Neural cell (in vitro differentiated cells): ENCODE data around the gene NPAS4. TPM values are rescaled to one million over a fixed set of nuclear protein-coding genes. Genes with fewer than 3 reads are reported as not detected.

Experiments used
- H2AFZ ChIP-seq: fragments of 200-600, 300-800 bp; sonication (generic), shearing (Covaris generic); 2 replicates; pipeline ENCODE4 v1.6.0; 2014; ENCODE audit warnings: low read depth, mild to moderate bottlenecking, antibody characterized with exemption, low read length, moderate library complexity
- H3F3A ChIP-seq: fragments of 200-600 bp; shearing (Covaris generic); 2 replicates; pipeline ENCODE4 v1.6.1; 2016; ENCODE audit warnings: mild to moderate bottlenecking, moderate library complexity, mixed read lengths, antibody characterized with exemption, low read length; ENCODE audit not compliant: insufficient read depth, poor library complexity, severe bottlenecking
- H3K27ac ChIP-seq: fragments of 200-600, 300-800 bp; sonication (generic), shearing (Covaris generic); 2 replicates; pipeline ENCODE4 v1.5.1; 2014; ENCODE audit warnings: mild to moderate bottlenecking, low read length, moderate library complexity
- H3K27me3 ChIP-seq: fragments of 300-800, 200-600 bp; sonication (generic), shearing (Covaris generic); 2 replicates; pipeline ENCODE4 v1.6.0; 2014; ENCODE audit warnings: mild to moderate bottlenecking, low read depth, low read length, moderate library complexity; ENCODE audit not compliant: insufficient read depth
- H3K36me3 ChIP-seq: fragments of 300-800, 200-600 bp; sonication (generic), shearing (Covaris generic); 2 replicates; pipeline ENCODE4 v1.5.1; 2014; ENCODE audit warnings: mild to moderate bottlenecking, antibody characterized with exemption, low read length, moderate library complexity; ENCODE audit not compliant: insufficient read depth
- H3K4me2 ChIP-seq: fragments of 300-800, 200-600 bp; sonication (generic), shearing (Covaris generic); 2 replicates; pipeline ENCODE4 v1.6.0; 2014; ENCODE audit warnings: mild to moderate bottlenecking, low read length
- H3K4me3 ChIP-seq: fragments of 300-800, 200-600 bp; sonication (generic), shearing (Covaris generic); 2 replicates; pipeline ENCODE4 v1.5.1; 2014; ENCODE audit warnings: mild to moderate bottlenecking, low read length, moderate library complexity
- H3K79me2 ChIP-seq: fragments of 200-600 bp; shearing (Covaris generic); replicated peaks from 2 replicates; pipeline ENCODE4 v1.6.0; 2014; ENCODE audit warnings: mild to moderate bottlenecking, low read length, moderate library complexity; ENCODE audit not compliant: insufficient read depth
- H3K9ac ChIP-seq: fragments of 300-800, 200-600 bp; sonication (generic), shearing (Covaris generic); 2 replicates; pipeline ENCODE4 v1.6.1; 2016; ENCODE audit warnings: mild to moderate bottlenecking, low read length, mixed read lengths
- H3K9me2 ChIP-seq: fragments of 200-600 bp; shearing (Covaris generic); 2 replicates; pipeline ENCODE4 v1.6.1; 2016; ENCODE audit warnings: mild to moderate bottlenecking, low read length, mixed read lengths; ENCODE audit not compliant: insufficient read depth
- H3K9me3 ChIP-seq: fragments of 200-600, 300-800 bp; sonication (generic), shearing (Covaris generic); 2 replicates; pipeline ENCODE4 v1.6.1; 2016; ENCODE audit warnings: mild to moderate bottlenecking, mixed run types, low read length, moderate library complexity, mixed read lengths
- H4K20me1 ChIP-seq: fragments of 200-600 bp; shearing (Covaris generic); 2 replicates; pipeline ENCODE4 v1.6.1; 2016; ENCODE audit warnings: mild to moderate bottlenecking, mixed run types; ENCODE audit not compliant: insufficient read depth
- CTCF ChIP-seq: fragments of 450-650 bp; IDR thresholded peaks from 2 replicates; pipeline ENCODE4 v1.5.1; 2014; ENCODE audit warnings: antibody characterized with exemption, mild to moderate bottlenecking, moderate library complexity; ENCODE audit not compliant: poor library complexity, severe bottlenecking
- EP300 ChIP-seq: fragments of 450-650 bp; conservative IDR thresholded peaks from 2 replicates; pipeline ENCODE4 v1.6.1; 2014; ENCODE audit warnings: antibody characterized with exemption, mild to moderate bottlenecking, moderate library complexity; ENCODE audit not compliant: poor library complexity, severe bottlenecking
- EZH2 ChIP-seq: fragments of 200-600, 300-800 bp; shearing (Covaris generic), sonication (generic); IDR thresholded peaks from 2 replicates; pipeline ENCODE4 v1.6.1; 2014; ENCODE audit warnings: antibody characterized with exemption, low read length, borderline replicate concordance, mild to moderate bottlenecking; ENCODE audit not compliant: insufficient read depth, poor library complexity, severe bottlenecking
- MXI1 ChIP-seq: fragments of 450-650 bp; conservative IDR thresholded peaks from 2 replicates; pipeline ENCODE4 v1.6.1; 2014; ENCODE audit warnings: antibody characterized with exemption, mild to moderate bottlenecking; ENCODE audit not compliant: poor library complexity, severe bottlenecking
- POLR2AphosphoS5 ChIP-seq: IDR thresholded peaks from 2 replicates; pipeline ENCODE4 v1.6.1; 2012
- RAD21 ChIP-seq: fragments of 450-650 bp; conservative IDR thresholded peaks from 2 replicates; pipeline ENCODE4 v1.6.1; 2014; ENCODE audit warnings: antibody characterized with exemption, mild to moderate bottlenecking, moderate library complexity
- SMC3 ChIP-seq: fragments of 450-650 bp; conservative IDR thresholded peaks from 2 replicates; pipeline ENCODE4 v1.6.1; 2014; ENCODE audit warnings: antibody characterized with exemption, mild to moderate bottlenecking, moderate library complexity; ENCODE audit not compliant: poor library complexity
- TAF1 ChIP-seq: IDR thresholded peaks from 2 replicates; pipeline ENCODE4 v1.6.1; 2012; ENCODE audit warnings: low read depth
- polyA plus RNA-seq: library from polyadenylated mRNA; depleted of rRNA; stranded (reverse); fragments of >200 nt; gene quantifications from 2 replicates; pipeline ENCODE4 v1.2.3, GENCODE V29; 2014
- TF ChIP-seq, protein P1 (sequence below): IDR thresholded peaks from 2 replicates; pipeline ENCODE4 v1.6.1; 2012; ENCODE audit warnings: borderline replicate concordance

The NPAS4 gene
- polyA plus RNA-seq, 1 donor from 2014 or later = 6.7 TPM

- Histone ChIP-seq H3K9ac (no peak overlapping the region), H3K27ac (no peak overlapping the region), H3K27me3 (no peaks in the 10 kb centered on the region), H3K4me2 (no peak overlapping the region), H3K36me3 (no peaks in the 10 kb centered on the region), H3K9me2 (no peaks in the 10 kb centered on the region), H3K4me3 (no peak overlapping the region), H3K9me3 (no peaks in the 10 kb centered on the region), H2AFZ (no peak overlapping the region), H3F3A (no peaks in the 10 kb centered on the region), H3K79me2 (no peaks in the 10 kb centered on the region), H4K20me1 (no peaks in the 10 kb centered on the region)
- TF ChIP-seq TAF1 = no peak
- TF ChIP-seq MXI1 = no peak
- no peak for TF ChIP-seq SMC3
- no peak for TF ChIP-seq EZH2
Measured at GRCh38 chr11:66448523-66448922, 27.7 kb downstream of the NPAS4 start.

- Histone ChIP-seq H3K4me2 (no peak overlapping the region), H3K27me3 (no peaks in the 10 kb centered on the region), H3K4me3 (no peak overlapping the region), H3K27ac (no peak overlapping the region), H3K79me2 (no peaks in the 10 kb centered on the region), H4K20me1 (no peaks in the 10 kb centered on the region), H3K36me3 (no peaks in the 10 kb centered on the region), H2AFZ (no peak overlapping the region), H3K9me3 (no peaks in the 10 kb centered on the region), H3K9ac (no peak overlapping the region), H3K9me2 (no peaks in the 10 kb centered on the region), H3F3A (no peaks in the 10 kb centered on the region)
- no peak for TF ChIP-seq EP300
- no peak for TF ChIP-seq SMC3
- TF ChIP-seq, protein P1, sequence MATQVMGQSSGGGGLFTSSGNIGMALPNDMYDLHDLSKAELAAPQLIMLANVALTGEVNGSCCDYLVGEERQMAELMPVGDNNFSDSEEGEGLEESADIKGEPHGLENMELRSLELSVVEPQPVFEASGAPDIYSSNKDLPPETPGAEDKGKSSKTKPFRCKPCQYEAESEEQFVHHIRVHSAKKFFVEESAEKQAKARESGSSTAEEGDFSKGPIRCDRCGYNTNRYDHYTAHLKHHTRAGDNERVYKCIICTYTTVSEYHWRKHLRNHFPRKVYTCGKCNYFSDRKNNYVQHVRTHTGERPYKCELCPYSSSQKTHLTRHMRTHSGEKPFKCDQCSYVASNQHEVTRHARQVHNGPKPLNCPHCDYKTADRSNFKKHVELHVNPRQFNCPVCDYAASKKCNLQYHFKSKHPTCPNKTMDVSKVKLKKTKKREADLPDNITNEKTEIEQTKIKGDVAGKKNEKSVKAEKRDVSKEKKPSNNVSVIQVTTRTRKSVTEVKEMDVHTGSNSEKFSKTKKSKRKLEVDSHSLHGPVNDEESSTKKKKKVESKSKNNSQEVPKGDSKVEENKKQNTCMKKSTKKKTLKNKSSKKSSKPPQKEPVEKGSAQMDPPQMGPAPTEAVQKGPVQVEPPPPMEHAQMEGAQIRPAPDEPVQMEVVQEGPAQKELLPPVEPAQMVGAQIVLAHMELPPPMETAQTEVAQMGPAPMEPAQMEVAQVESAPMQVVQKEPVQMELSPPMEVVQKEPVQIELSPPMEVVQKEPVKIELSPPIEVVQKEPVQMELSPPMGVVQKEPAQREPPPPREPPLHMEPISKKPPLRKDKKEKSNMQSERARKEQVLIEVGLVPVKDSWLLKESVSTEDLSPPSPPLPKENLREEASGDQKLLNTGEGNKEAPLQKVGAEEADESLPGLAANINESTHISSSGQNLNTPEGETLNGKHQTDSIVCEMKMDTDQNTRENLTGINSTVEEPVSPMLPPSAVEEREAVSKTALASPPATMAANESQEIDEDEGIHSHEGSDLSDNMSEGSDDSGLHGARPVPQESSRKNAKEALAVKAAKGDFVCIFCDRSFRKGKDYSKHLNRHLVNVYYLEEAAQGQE = no peak
- no peak for TF ChIP-seq EZH2
- TF ChIP-seq MXI1 = no peak
- TF ChIP-seq CTCF = no peak
- TF ChIP-seq RAD21 = no peak
- no peak for TF ChIP-seq POLR2AphosphoS5
- no peak for TF ChIP-seq TAF1
Measured at GRCh38 chr11:66450560-66450959, 29.7 kb downstream of the NPAS4 start.

- Histone ChIP-seq H3K36me3 (no peaks in the 10 kb centered on the region), H3K9me2 (no peaks in the 10 kb centered on the region), H3K27me3 (no peaks in the 10 kb centered on the region), H2AFZ (no peak overlapping the region), H3K4me3 (no peak overlapping the region), H3K4me2 (no peak overlapping the region), H3K9me3 (no peaks in the 10 kb centered on the region), H3K9ac (no peak overlapping the region), H3K27ac (no peak overlapping the region), H3K79me2 (no peaks in the 10 kb centered on the region), H4K20me1 (no peaks in the 10 kb centered on the region), H3F3A (no peaks in the 10 kb centered on the region)
- no peak for TF ChIP-seq RAD21
- no peak for TF ChIP-seq SMC3
- no peak for TF ChIP-seq CTCF
- TF ChIP-seq POLR2AphosphoS5 = no peak
Measured at GRCh38 chr11:66451663-66452062, 30.8 kb downstream of the NPAS4 start.
